ENCODE data around the gene NGFR.
A peak's percentile ranks its signal among the peaks of the same experiment; 100 is the strongest.

The NGFR gene

DNA sequence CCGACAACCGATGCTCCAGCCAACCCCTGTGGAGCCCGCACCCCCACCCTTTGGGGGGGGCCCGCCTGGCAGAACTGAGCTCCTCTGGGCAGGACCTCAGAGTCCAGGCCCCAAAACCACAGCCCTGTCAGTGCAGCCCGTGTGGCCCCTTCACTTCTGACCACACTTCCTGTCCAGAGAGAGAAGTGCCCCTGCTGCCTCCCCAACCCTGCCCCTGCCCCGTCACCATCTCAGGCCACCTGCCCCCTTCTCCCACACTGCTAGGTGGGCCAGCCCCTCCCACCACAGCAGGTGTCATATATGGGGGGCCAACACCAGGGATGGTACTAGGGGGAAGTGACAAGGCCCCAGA lies 17.9 kb downstream of the NGFR start:
- POLR2A ChIA-PET = no interaction called here
- Histone ChIP-seq H3K4me1 (ENCODE audit: control insufficient read depth, insufficient read depth, low read length) (peaks cover 7% of the 10 kb centered on the region), H3K36me3 (ENCODE audit: control insufficient read depth in 2 of 2, insufficient read depth in 1 of 2, low read length in 2 of 2) (no peaks in the 10 kb centered on the region), H3K9me3 (ENCODE audit: control insufficient read depth, insufficient read depth, low read depth, low read length) (no peaks in the 10 kb centered on the region), H3K27ac (ENCODE audit: extremely low read depth, low read depth, low read length) (no peak overlapping the region), H3K4me3 (ENCODE audit: low read depth, low read length) (no peak overlapping the region)
- CTCF ChIA-PET = interaction anchor here (1.5 to 1.6 kb wide), 2 partner anchors 14 to 43 kb away, joined by 4 to 6 read pairs; no protein-coding TSS in a partner anchor
- TF ChIP-seq ZNF239 (tag by site-specific recombination; IDR thresholded peaks at IDR 0.05) (no peak), ZSCAN23 (tag by site-specific recombination; IDR thresholded peaks at IDR 0.05) (no peak), ZNF138 (tag by site-specific recombination; IDR thresholded peaks at IDR 0.05; ENCODE audit: borderline replicate concordance) (no peak), YY2 (tag by site-specific recombination; IDR thresholded peaks at IDR 0.05) (no peak), ZNF624 (tag by site-specific recombination; IDR thresholded peaks at IDR 0.05) (no peak), ZNF623 (tag by site-specific recombination; IDR thresholded peaks at IDR 0.05) (no peak), ZNF670 (tag by site-specific recombination; IDR thresholded peaks at IDR 0.05; ENCODE audit: low read depth) (no peak), ZNF561 (tag by site-specific recombination; IDR thresholded peaks at IDR 0.05; ENCODE audit: borderline replicate concordance) (no peak), ZNF501 (tag by site-specific recombination; IDR thresholded peaks at IDR 0.05) (no peak), ZNF416 (tag by site-specific recombination; IDR thresholded peaks at IDR 0.05) (no peak)
- TF ChIP-seq, protein P1, sequence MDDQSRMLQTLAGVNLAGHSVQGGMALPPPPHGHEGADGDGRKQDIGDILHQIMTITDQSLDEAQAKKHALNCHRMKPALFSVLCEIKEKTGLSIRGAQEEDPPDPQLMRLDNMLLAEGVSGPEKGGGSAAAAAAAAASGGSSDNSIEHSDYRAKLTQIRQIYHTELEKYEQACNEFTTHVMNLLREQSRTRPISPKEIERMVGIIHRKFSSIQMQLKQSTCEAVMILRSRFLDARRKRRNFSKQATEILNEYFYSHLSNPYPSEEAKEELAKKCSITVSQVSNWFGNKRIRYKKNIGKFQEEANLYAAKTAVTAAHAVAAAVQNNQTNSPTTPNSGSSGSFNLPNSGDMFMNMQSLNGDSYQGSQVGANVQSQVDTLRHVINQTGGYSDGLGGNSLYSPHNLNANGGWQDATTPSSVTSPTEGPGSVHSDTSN (CRISPR knock-in tag; IDR thresholded peaks at IDR 0.05) = no peak
- TF ChIP-seq, protein P2, sequence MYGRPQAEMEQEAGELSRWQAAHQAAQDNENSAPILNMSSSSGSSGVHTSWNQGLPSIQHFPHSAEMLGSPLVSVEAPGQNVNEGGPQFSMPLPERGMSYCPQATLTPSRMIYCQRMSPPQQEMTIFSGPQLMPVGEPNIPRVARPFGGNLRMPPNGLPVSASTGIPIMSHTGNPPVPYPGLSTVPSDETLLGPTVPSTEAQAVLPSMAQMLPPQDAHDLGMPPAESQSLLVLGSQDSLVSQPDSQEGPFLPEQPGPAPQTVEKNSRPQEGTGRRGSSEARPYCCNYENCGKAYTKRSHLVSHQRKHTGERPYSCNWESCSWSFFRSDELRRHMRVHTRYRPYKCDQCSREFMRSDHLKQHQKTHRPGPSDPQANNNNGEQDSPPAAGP (tag by site-specific recombination; IDR thresholded peaks at IDR 0.05) = no peak

DNA sequence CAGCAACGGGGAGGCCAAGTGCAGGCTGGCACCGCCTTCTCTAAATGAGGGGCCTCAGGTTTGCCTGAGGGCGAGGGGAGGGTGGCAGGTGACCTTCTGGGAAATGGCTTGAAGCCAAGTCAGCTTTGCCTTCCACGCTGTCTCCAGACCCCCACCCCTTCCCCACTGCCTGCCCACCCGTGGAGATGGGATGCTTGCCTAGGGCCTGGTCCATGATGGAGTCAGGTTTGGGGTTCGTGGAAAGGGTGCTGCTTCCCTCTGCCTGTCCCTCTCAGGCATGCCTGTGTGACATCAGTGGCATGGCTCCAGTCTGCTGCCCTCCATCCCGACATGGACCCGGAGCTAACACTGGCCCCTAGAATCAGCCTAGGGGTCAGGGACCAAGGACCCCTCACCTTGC lies 18.5 kb downstream of the NGFR start:
- no peaks in the 10 kb centered on the region for H3K9me3 ChIP-seq (ENCODE audit: control insufficient read depth, insufficient read depth, low read depth, low read length)
- H3K4me1 ChIP-seq (ENCODE audit: control insufficient read depth, insufficient read depth, low read length) = peaks cover 2% of the 10 kb centered on the region
- H3K4me3 ChIP-seq (ENCODE audit: low read depth, low read length) = no peak overlapping the region
- no peaks in the 10 kb centered on the region for H3K36me3 ChIP-seq (ENCODE audit: control insufficient read depth in 2 of 2, insufficient read depth in 1 of 2, low read length in 2 of 2)
- TF ChIP-seq, protein P3, sequence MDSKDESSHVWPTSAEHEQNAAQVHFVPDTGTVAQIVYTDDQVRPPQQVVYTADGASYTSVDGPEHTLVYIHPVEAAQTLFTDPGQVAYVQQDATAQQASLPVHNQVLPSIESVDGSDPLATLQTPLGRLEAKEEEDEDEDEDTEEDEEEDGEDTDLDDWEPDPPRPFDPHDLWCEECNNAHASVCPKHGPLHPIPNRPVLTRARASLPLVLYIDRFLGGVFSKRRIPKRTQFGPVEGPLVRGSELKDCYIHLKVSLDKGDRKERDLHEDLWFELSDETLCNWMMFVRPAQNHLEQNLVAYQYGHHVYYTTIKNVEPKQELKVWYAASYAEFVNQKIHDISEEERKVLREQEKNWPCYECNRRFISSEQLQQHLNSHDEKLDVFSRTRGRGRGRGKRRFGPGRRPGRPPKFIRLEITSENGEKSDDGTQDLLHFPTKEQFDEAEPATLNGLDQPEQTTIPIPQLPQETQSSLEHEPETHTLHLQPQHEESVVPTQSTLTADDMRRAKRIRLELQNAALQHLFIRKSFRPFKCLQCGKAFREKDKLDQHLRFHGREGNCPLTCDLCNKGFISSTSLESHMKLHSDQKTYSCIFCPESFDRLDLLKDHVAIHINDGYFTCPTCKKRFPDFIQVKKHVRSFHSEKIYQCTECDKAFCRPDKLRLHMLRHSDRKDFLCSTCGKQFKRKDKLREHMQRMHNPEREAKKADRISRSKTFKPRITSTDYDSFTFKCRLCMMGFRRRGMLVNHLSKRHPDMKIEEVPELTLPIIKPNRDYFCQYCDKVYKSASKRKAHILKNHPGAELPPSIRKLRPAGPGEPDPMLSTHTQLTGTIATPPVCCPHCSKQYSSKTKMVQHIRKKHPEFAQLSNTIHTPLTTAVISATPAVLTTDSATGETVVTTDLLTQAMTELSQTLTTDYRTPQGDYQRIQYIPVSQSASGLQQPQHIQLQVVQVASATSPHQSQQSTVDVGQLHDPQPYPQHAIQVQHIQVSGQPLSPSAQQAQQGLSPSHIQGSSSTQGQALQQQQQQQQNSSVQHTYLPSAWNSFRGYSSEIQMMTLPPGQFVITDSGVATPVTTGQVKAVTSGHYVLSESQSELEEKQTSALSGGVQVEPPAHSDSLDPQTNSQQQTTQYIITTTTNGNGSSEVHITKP (tag by site-specific recombination; IDR thresholded peaks at IDR 0.05) = no peak
- no peak for TF ChIP-seq ZNF571 (tag by site-specific recombination; IDR thresholded peaks at IDR 0.05)
- ChIA-PET POLR2A (interaction anchor here (3.7 kb wide), 1 partner anchor 18 kb away, joined by 23 read pairs; the partner anchor contains the start of gene NGFR), CTCF (interaction anchor here (0.6 to 1.7 kb wide), 4 partner anchors 13 to 42 kb away, joined by 3 to 6 read pairs (median 4); no protein-coding TSS in a partner anchor)
- no peak overlapping the region for H3K27ac ChIP-seq (ENCODE audit: extremely low read depth, low read depth, low read length)

DNA sequence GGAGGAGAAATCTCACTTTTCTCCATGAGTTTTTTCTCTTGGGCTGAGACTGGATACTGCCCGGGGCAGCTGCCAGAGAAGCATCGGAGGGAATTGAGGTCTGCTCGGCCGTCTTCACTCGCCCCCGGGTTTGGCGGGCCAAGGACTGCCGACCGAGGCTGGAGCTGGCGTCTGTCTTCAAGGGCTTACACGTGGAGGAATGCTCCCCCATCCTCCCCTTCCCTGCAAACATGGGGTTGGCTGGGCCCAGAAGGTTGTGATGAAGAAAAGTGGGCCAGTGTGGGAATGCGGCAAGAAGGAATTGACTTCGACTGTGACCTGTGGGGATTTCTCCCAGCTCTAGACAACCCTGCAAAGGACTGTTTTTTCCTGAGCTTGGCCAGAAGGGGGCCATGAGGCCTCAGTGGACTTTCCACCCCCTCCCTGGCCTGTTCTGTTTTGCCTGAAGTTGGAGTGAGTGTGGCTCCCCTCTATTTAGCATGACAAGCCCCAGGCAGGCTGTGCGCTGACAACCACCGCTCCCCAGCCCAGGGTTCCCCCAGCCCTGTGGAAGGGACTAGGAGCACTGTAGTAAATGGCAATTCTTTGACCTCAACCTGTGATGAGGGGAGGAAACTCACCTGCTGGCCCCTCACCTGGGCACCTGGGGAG lies 19.1 kb downstream of the NGFR start:
- POLR2A ChIA-PET = interaction anchor here (1.0 to 3.7 kb wide), 2 partner anchors 18 to 25 kb away, joined by 5 to 23 read pairs; partner anchors contain the start of gene NGFR
- H3K4me3 ChIP-seq (ENCODE audit: low read depth, low read length) = no peak overlapping the region
- CTCF ChIA-PET = interaction anchor here (0.6 to 3.1 kb wide), 8 partner anchors 10 to 79 kb away, joined by 3 to 21 read pairs (median 4); partner anchors contain the start of gene NGFR

More for the DNA sequence above, 19.1 kb downstream of the NGFR start:
- no peaks in the 10 kb centered on the region for H3K9me3 ChIP-seq (ENCODE audit: control insufficient read depth, insufficient read depth, low read depth, low read length)
- H3K4me1 ChIP-seq (ENCODE audit: control insufficient read depth, insufficient read depth, low read length) = no peaks in the 10 kb centered on the region; the same call in 1 of the 2 replicates
- H3K36me3 ChIP-seq (ENCODE audit: control insufficient read depth in 2 of 2, insufficient read depth in 1 of 2, low read length in 2 of 2) = no peaks in the 10 kb centered on the region
- TF ChIP-seq, protein P4, sequence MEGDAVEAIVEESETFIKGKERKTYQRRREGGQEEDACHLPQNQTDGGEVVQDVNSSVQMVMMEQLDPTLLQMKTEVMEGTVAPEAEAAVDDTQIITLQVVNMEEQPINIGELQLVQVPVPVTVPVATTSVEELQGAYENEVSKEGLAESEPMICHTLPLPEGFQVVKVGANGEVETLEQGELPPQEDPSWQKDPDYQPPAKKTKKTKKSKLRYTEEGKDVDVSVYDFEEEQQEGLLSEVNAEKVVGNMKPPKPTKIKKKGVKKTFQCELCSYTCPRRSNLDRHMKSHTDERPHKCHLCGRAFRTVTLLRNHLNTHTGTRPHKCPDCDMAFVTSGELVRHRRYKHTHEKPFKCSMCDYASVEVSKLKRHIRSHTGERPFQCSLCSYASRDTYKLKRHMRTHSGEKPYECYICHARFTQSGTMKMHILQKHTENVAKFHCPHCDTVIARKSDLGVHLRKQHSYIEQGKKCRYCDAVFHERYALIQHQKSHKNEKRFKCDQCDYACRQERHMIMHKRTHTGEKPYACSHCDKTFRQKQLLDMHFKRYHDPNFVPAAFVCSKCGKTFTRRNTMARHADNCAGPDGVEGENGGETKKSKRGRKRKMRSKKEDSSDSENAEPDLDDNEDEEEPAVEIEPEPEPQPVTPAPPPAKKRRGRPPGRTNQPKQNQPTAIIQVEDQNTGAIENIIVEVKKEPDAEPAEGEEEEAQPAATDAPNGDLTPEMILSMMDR (tag by site-specific recombination; IDR thresholded peaks at IDR 0.05) = peak; percentile 51; the same call in 1 of the 2 replicates
- no peak for TF ChIP-seq ZNF202 (tag by site-specific recombination; IDR thresholded peaks at IDR 0.05; ENCODE audit: borderline replicate concordance)
- H3K27ac ChIP-seq (ENCODE audit: extremely low read depth, low read depth, low read length) = no peak overlapping the region

Data from HEK293 (cell line).